WTC11 (cell line): ENCODE data around the gene SORCS2. TPM values are rescaled to one million over a fixed set of nuclear protein-coding genes. Genes with fewer than 3 reads are reported as not detected.

ENCODE experiments used
- ATAC-seq: fragments of 200-7000 bp; cut with Tn5 transposase; 2 replicates; pipeline ENCODE4 v1.10.0; 2021; ENCODE audit warnings: mild to moderate bottlenecking, moderate library complexity
- CTCF ChIA-PET: fragments of 300-600 bp; sonication (Branson Sonifier 250); formaldehyde crosslinking; loops from one replicate; lab custom pipeline; 2021; ENCODE audit warnings: antibody characterized with exemption; lab: Charles Lee
- POLR2A ChIA-PET: fragments of 350-600 bp; sonication (Branson Sonifier 250); formaldehyde crosslinking; loops from one replicate; lab custom pipeline; 2021; ENCODE audit warnings: antibody characterized with exemption; lab: Charles Lee
- DNase-seq: peaks from one replicate; pipeline ENCODE4 v3.0.0; 2021; ENCODE audit warnings: low spot score
- H3K27ac Mint-ChIP-seq: 2 replicates; pipeline ENCODE4 v1.8.0; 2021; ENCODE audit warnings: mixed read lengths
- H3K27me3 Mint-ChIP-seq: 2 replicates; pipeline ENCODE4 v1.8.0; 2021; ENCODE audit warnings: low read depth, mild to moderate bottlenecking, moderate library complexity, mixed read lengths
- H3K36me3 Mint-ChIP-seq: 2 replicates; pipeline ENCODE4 v1.8.0; 2021; ENCODE audit warnings: mixed read lengths
- H3K4me1 Mint-ChIP-seq: 2 replicates; pipeline ENCODE4 v1.8.0; 2022; ENCODE audit warnings: mixed read lengths
- H3K4me3 Mint-ChIP-seq: 2 replicates; pipeline ENCODE4 v1.8.0; 2021; ENCODE audit warnings: mild to moderate bottlenecking, moderate library complexity, mixed read lengths
- H3K9me3 Mint-ChIP-seq: 2 replicates; pipeline ENCODE4 v1.8.0; 2021; ENCODE audit warnings: mixed read lengths
- ARID4B ChIP-seq: sonication (generic); formaldehyde crosslinking; IDR thresholded peaks from 2 replicates; pipeline ENCODE4 v1.8.0; 2023; ENCODE audit warnings: missing genetic modification reagents, mild to moderate bottlenecking, borderline replicate concordance
- CBFB ChIP-seq: sonication (generic); formaldehyde crosslinking; IDR thresholded peaks from 2 replicates; pipeline ENCODE4 v1.8.1; 2022; ENCODE audit warnings: mild to moderate bottlenecking, low read depth, missing genetic modification reagents
- CREB1 ChIP-seq: sonication (generic); formaldehyde crosslinking; IDR thresholded peaks from 2 replicates; pipeline ENCODE4 v1.8.0; 2023; ENCODE audit warnings: mild to moderate bottlenecking, missing genetic modification reagents
- ELF4 ChIP-seq: sonication (generic); formaldehyde crosslinking; IDR thresholded peaks from 2 replicates; pipeline ENCODE4 v1.8.1; 2022; ENCODE audit warnings: low read depth, mild to moderate bottlenecking, moderate library complexity, missing genetic modification reagents
- FOXK1 ChIP-seq: sonication (generic); formaldehyde crosslinking; IDR thresholded peaks from 2 replicates; pipeline ENCODE4 v1.8.0; 2022; ENCODE audit warnings: mild to moderate bottlenecking, moderate library complexity, missing genetic modification reagents
- IRF2 ChIP-seq: sonication (generic); formaldehyde crosslinking; IDR thresholded peaks from 2 replicates; pipeline ENCODE4 v1.8.0; 2022; ENCODE audit warnings: low read depth, missing genetic modification reagents, borderline replicate concordance
- NFATC4 ChIP-seq: fragments of 250-450 bp; sonication (Bioruptor Pico); IDR thresholded peaks from 2 replicates; pipeline ENCODE4 v1.9.0; 2021; ENCODE audit warnings: mild to moderate bottlenecking
- NR1H2 ChIP-seq: sonication (generic); formaldehyde crosslinking; IDR thresholded peaks from 2 replicates; pipeline ENCODE4 v1.9.0; 2021; ENCODE audit warnings: mild to moderate bottlenecking, moderate library complexity, missing genetic modification reagents
- PRDM15 ChIP-seq: sonication (generic); formaldehyde crosslinking; IDR thresholded peaks from 2 replicates; pipeline ENCODE4 v1.8.0; 2022; ENCODE audit warnings: missing genetic modification reagents
- PREB ChIP-seq: sonication (generic); formaldehyde crosslinking; IDR thresholded peaks from 2 replicates; pipeline ENCODE4 v1.8.1; 2022; ENCODE audit warnings: mild to moderate bottlenecking, missing genetic modification reagents, moderate library complexity, borderline replicate concordance
- SMAD4 ChIP-seq: sonication (generic); formaldehyde crosslinking; IDR thresholded peaks from 2 replicates; pipeline ENCODE4 v1.8.0; 2022; ENCODE audit warnings: mild to moderate bottlenecking, missing genetic modification reagents
- SOX15 ChIP-seq: fragments of 250-450 bp; sonication (Bioruptor Pico); IDR thresholded peaks from 2 replicates; pipeline ENCODE4 v1.9.0; 2021; ENCODE audit warnings: mild to moderate bottlenecking
- USF2 ChIP-seq: sonication (generic); formaldehyde crosslinking; IDR thresholded peaks from 2 replicates; pipeline ENCODE4 v1.8.1; 2023; ENCODE audit warnings: mild to moderate bottlenecking, missing genetic modification reagents, moderate library complexity
- ZBTB43 ChIP-seq: sonication (generic); formaldehyde crosslinking; IDR thresholded peaks from 2 replicates; pipeline ENCODE4 v1.8.1; 2023; ENCODE audit warnings: mild to moderate bottlenecking, missing genetic modification reagents
- ZNF138 ChIP-seq: sonication (generic); formaldehyde crosslinking; conservative IDR thresholded peaks from 2 replicates; pipeline ENCODE4 v1.8.1; 2022; ENCODE audit warnings: mild to moderate bottlenecking, moderate library complexity, missing genetic modification reagents
- ZNF423 ChIP-seq: fragments of 250-450 bp; sonication (Bioruptor Pico); IDR thresholded peaks from 2 replicates; pipeline ENCODE4 v2.1.2; 2022; ENCODE audit warnings: mild to moderate bottlenecking, moderate library complexity
- total RNA-seq: library from RNA; stranded (reverse); gene quantifications from 3 replicates; pipeline ENCODE4 v1.2.3, GENCODE V29; 2021

SORCS2 gene
- total RNA-seq, 1 experiment from 2014 or later = 6.6 TPM

- no peaks in the 10 kb centered on the region for H3K36me3 Mint-ChIP-seq
- DNase-seq (peak; percentile 47), ATAC-seq (peak; percentile 66)
- H3K4me1 Mint-ChIP-seq = peaks cover 25% of the 10 kb centered on the region
- no peak overlapping the region for H3K4me3 Mint-ChIP-seq
- H3K27me3 Mint-ChIP-seq = no peaks in the 10 kb centered on the region; the same call in 1 of the 2 replicates
- H3K9me3 Mint-ChIP-seq = 0 out of 2 replicates have a peak, but pooled peaks cover 3% of the 10 kb centered on the region
- no peak overlapping the region for H3K27ac Mint-ChIP-seq
- POLR2A ChIA-PET = interaction anchor here (0.6 kb wide), 1 partner anchor 731 kb away, joined by 3 read pairs; no protein-coding TSS in a partner anchor
- TF ChIP-seq ZBTB43 (no peak), CBFB (CRISPR knock-in tag) (no peak), CREB1 (CRISPR knock-in tag) (no peak), ARID4B (CRISPR knock-in tag) (no peak), USF2 (CRISPR knock-in tag) (no peak), NFATC4 (CRISPR knock-in tag) (no peak), ELF4 (CRISPR knock-in tag) (no peak), ZNF423 (CRISPR knock-in tag) (no peak), SMAD4 (CRISPR knock-in tag) (no peak), NR1H2 (CRISPR knock-in tag) (no peak), PRDM15 (CRISPR knock-in tag) (no peak), IRF2 (CRISPR knock-in tag) (no peak), SOX15 (CRISPR knock-in tag) (no peak), FOXK1 (CRISPR knock-in tag) (no peak), ZNF138 (CRISPR knock-in tag) (no peak), PREB (CRISPR knock-in tag) (no peak)
- TF ChIP-seq, all 79 proteins: peak for 0
- CTCF ChIA-PET = interaction anchor here (1.0 to 3.6 kb wide), 25 partner anchors 10 to 269 kb away, joined by 3 to 14 read pairs (median 4); partner anchors contain the start of gene SORCS2
These were observed 268.9 kb downstream of the SORCS2 start for GRCh38 chr4:7461230-7461629.
